Measurements from ENCODE around the gene OPCML.

Gene OPCML

GRCh38 chr11:132551016-132551415, 981.3 kb downstream of the OPCML start:
- H3K9me2 ChIP-seq (replicated peaks; ENCODE audit: insufficient read depth, low read length) = no peaks in the 10 kb centered on the region
- no peak overlapping the region for H3K27ac ChIP-seq (ENCODE audit: low read length)
- DNase-seq = no peak
- no peak overlapping the region for H2AFZ ChIP-seq (ENCODE audit: low read length)
- no peaks in the 10 kb centered on the region for H3K79me2 ChIP-seq (ENCODE audit: low read length)
- no peaks in the 10 kb centered on the region for H3K9me3 ChIP-seq (replicated peaks; ENCODE audit: insufficient read depth, low read length)
- H3K27me3 ChIP-seq (replicated peaks; ENCODE audit: insufficient read depth, low read length) = no peaks in the 10 kb centered on the region
- no peak overlapping the region for H3K9ac ChIP-seq (ENCODE audit: low read length)
- no peaks in the 10 kb centered on the region for H3F3A ChIP-seq (ENCODE audit: insufficient read depth, low read length)
- no peak overlapping the region for H3K4me2 ChIP-seq (ENCODE audit: low read depth, low read length)
- H3K4me3 ChIP-seq (ENCODE audit: low read length) = no peak overlapping the region
- no peak for TF ChIP-seq EZH2phosphoT487 (IDR thresholded peaks at IDR 0.05; ENCODE audit: low read length)
- TF ChIP-seq EZH2 (optimal IDR thresholded peaks at IDR 0.05; ENCODE audit: low read depth, low read length) = no peak
- no peak for TF ChIP-seq CTCF (IDR thresholded peaks at IDR 0.05; ENCODE audit: low read length)
- H3K36me3 ChIP-seq (replicated peaks; ENCODE audit: insufficient read depth, low read length) = no peaks in the 10 kb centered on the region
- no peaks in the 10 kb centered on the region for H3K4me1 ChIP-seq (ENCODE audit: low read length)
- no peaks in the 10 kb centered on the region for H4K20me1 ChIP-seq (ENCODE audit: insufficient read depth, low read length)

GRCh38 chr11:132549561-132549960, 982.7 kb downstream of the OPCML start:
- no peaks in the 10 kb centered on the region for H4K20me1 ChIP-seq (ENCODE audit: insufficient read depth, low read length)
- DNase-seq = no peak
- H3K9ac ChIP-seq (ENCODE audit: low read length) = no peak overlapping the region
- TF ChIP-seq CTCF (IDR thresholded peaks at IDR 0.05; ENCODE audit: low read length) (no peak), EZH2phosphoT487 (IDR thresholded peaks at IDR 0.05; ENCODE audit: low read length) (no peak), EZH2 (optimal IDR thresholded peaks at IDR 0.05; ENCODE audit: low read depth, low read length) (no peak)
- H3K79me2 ChIP-seq (ENCODE audit: low read length) = no peaks in the 10 kb centered on the region
- H3K4me2 ChIP-seq (ENCODE audit: low read depth, low read length) = no peak overlapping the region
- no peaks in the 10 kb centered on the region for H3K9me2 ChIP-seq (replicated peaks; ENCODE audit: insufficient read depth, low read length)
- H2AFZ ChIP-seq (ENCODE audit: low read length) = no peak overlapping the region
- H3K27me3 ChIP-seq (replicated peaks; ENCODE audit: insufficient read depth, low read length) = no peaks in the 10 kb centered on the region
- H3K4me3 ChIP-seq (ENCODE audit: low read length) = no peak overlapping the region
- no peaks in the 10 kb centered on the region for H3K4me1 ChIP-seq (ENCODE audit: low read length)
- H3K27ac ChIP-seq (ENCODE audit: low read length) = no peak overlapping the region
- H3K9me3 ChIP-seq (replicated peaks; ENCODE audit: insufficient read depth, low read length) = no peaks in the 10 kb centered on the region
- H3F3A ChIP-seq (ENCODE audit: insufficient read depth, low read length) = no peaks in the 10 kb centered on the region
- H3K36me3 ChIP-seq (replicated peaks; ENCODE audit: insufficient read depth, low read length) = no peaks in the 10 kb centered on the region

GRCh38 chr11:132549001-132549400, 983.3 kb downstream of the OPCML start:
- H3F3A ChIP-seq (ENCODE audit: insufficient read depth, low read length) = no peaks in the 10 kb centered on the region
- no peaks in the 10 kb centered on the region for H3K36me3 ChIP-seq (replicated peaks; ENCODE audit: insufficient read depth, low read length)
- H2AFZ ChIP-seq (ENCODE audit: low read length) = no peak overlapping the region
- H3K9me3 ChIP-seq (replicated peaks; ENCODE audit: insufficient read depth, low read length) = no peaks in the 10 kb centered on the region
- no peak overlapping the region for H3K4me3 ChIP-seq (ENCODE audit: low read length)
- no peak overlapping the region for H3K27ac ChIP-seq (ENCODE audit: low read length)
- H3K27me3 ChIP-seq (replicated peaks; ENCODE audit: insufficient read depth, low read length) = no peaks in the 10 kb centered on the region
- H3K4me1 ChIP-seq (ENCODE audit: low read length) = no peaks in the 10 kb centered on the region
- no peak overlapping the region for H3K9ac ChIP-seq (ENCODE audit: low read length)
- no peaks in the 10 kb centered on the region for H4K20me1 ChIP-seq (ENCODE audit: insufficient read depth, low read length)
- DNase-seq = no peak
- no peaks in the 10 kb centered on the region for H3K79me2 ChIP-seq (ENCODE audit: low read length)
- no peak overlapping the region for H3K4me2 ChIP-seq (ENCODE audit: low read depth, low read length)
- TF ChIP-seq CTCF (IDR thresholded peaks at IDR 0.05; ENCODE audit: low read length) (no peak), EZH2phosphoT487 (IDR thresholded peaks at IDR 0.05; ENCODE audit: low read length) (no peak), EZH2 (optimal IDR thresholded peaks at IDR 0.05; ENCODE audit: low read depth, low read length) (no peak)
- H3K9me2 ChIP-seq (replicated peaks; ENCODE audit: insufficient read depth, low read length) = no peaks in the 10 kb centered on the region
